K562 (cell line): ENCODE measurements around the gene CNOT4. TPM values are rescaled to one million over a fixed set of nuclear protein-coding genes. Genes with fewer than 3 reads are reported as not detected.

Experiments
- CC2D1A ChIP-seq: fragments of 450-650 bp; IDR thresholded peaks from 2 replicates; pipeline ENCODE4 v1.6.1; 2017; ENCODE audit warnings: mild to moderate bottlenecking
- CSDE1 ChIP-seq, 2 experiments: fragments of 450-650 bp; IDR thresholded peaks; 2 replicates each; pipeline ENCODE4 v1.6.1; 2016; ENCODE audit warnings: mild to moderate bottlenecking in 1 of 2
- FIP1L1 ChIP-seq: fragments of 200-400 bp; formaldehyde crosslinking; IDR thresholded peaks from 2 replicates; pipeline ENCODE4 v1.6.1; 2018; ENCODE audit warnings: mild to moderate bottlenecking, low read depth, low read length; ENCODE audit not compliant: poor library complexity, severe bottlenecking
- FOXJ3 ChIP-seq: sonication (generic); formaldehyde crosslinking; IDR thresholded peaks from 2 replicates; pipeline ENCODE4 v1.4.0; 2020; ENCODE audit warnings: mild to moderate bottlenecking, missing genetic modification reagents
- KLF16 ChIP-seq: IDR thresholded peaks from 2 replicates; pipeline ENCODE4 v1.6.1; 2016; ENCODE audit warnings: antibody characterized with exemption
- MTA1 ChIP-seq: fragments of 450-650 bp; IDR thresholded peaks from 2 replicates; pipeline ENCODE4 v1.6.1; 2017; ENCODE audit warnings: borderline replicate concordance
- SAFB ChIP-seq: fragments of 200-400 bp; formaldehyde crosslinking; IDR thresholded peaks from 2 replicates; pipeline ENCODE4 v1.6.1; 2017; ENCODE audit warnings: low read depth, low read length, borderline replicate concordance
- TCFL5 ChIP-seq: fragments of 250-450 bp; sonication (Bioruptor Pico); conservative IDR thresholded peaks from 2 replicates; pipeline ENCODE4 v1.6.1; 2021; ENCODE audit warnings: mild to moderate bottlenecking, moderate library complexity, matching md5 sums
- XRCC3 ChIP-seq: fragments of 450-650 bp; IDR thresholded peaks from 2 replicates; pipeline ENCODE4 v1.6.1; 2017; ENCODE audit warnings: mild to moderate bottlenecking, moderate library complexity
- ZFP1 ChIP-seq: fragments of 450-650 bp; formaldehyde crosslinking; IDR thresholded peaks from 2 replicates; pipeline ENCODE4 v1.4.0; 2020; ENCODE audit warnings: mild to moderate bottlenecking, mixed read lengths
- ZNF133 ChIP-seq: fragments of 250-450 bp; sonication (Bioruptor Pico); IDR thresholded peaks from 2 replicates; pipeline ENCODE4 v1.4.0; 2020; ENCODE audit warnings: mild to moderate bottlenecking
- ZNF274 ChIP-seq: IDR thresholded peaks from 2 replicates; pipeline ENCODE4 v1.6.1; 2011; ENCODE audit warnings: low read depth, mild to moderate bottlenecking, low read length, moderate library complexity, borderline replicate concordance
- ZNF354B ChIP-seq: fragments of 250-450 bp; sonication (Bioruptor Pico); IDR thresholded peaks from 2 replicates; pipeline ENCODE4 v1.4.0; 2020
- ZNF395 ChIP-seq: fragments of 200-800 bp; sonication (Bioruptor generic); IDR thresholded peaks from 2 replicates; pipeline ENCODE4 v1.6.1; 2017; ENCODE audit warnings: missing genetic modification characterization, missing compliant biosample characterization
- ZNF518B ChIP-seq: fragments of 250-450 bp; sonication (Bioruptor Pico); IDR thresholded peaks from 2 replicates; pipeline ENCODE4 v1.5.0; 2021; ENCODE audit warnings: mild to moderate bottlenecking, moderate library complexity
- ZNF79 ChIP-seq: fragments of 250-450 bp; sonication (Bioruptor Pico); IDR thresholded peaks from 2 replicates; pipeline ENCODE4 v1.4.0; 2020; ENCODE audit warnings: low read depth, mild to moderate bottlenecking, moderate library complexity
- polyA plus RNA-seq, 8 experiments: library from polyadenylated mRNA; depleted of rRNA in 4 of 8; stranded (reverse) in 5 of 8; unstranded in 3 of 8; fragments of >200 nt; fragmentation: Nextera tagmentation in 2 of 8; fragmentation: Illumina TruSeq in 1 of 8; extraction: Ambion mirVana in 2 of 8; extraction: Trizol in 1 of 8; gene quantifications; 2 replicates each; pipeline versions ENCODE4 v1.2.1 to v1.2.3, GENCODE V29; 2011 to 2014; ENCODE audit warnings: inconsistent platforms in 1 of 8, missing spikeins in 1 of 8
- total RNA-seq, 7 experiments: library from RNA; depleted of rRNA in 6 of 7; stranded (reverse); fragments of >200 nt in 6 of 7; fragmentation: Illumina TruSeq in 2 of 7; extraction: Trizol in 2 of 7; gene quantifications; 2 replicates each; pipeline versions ENCODE4 v1.2.1 to v1.2.3, GENCODE V29; 2011 to 2021; ENCODE audit warnings: low replicate concordance in 1 of 7
- TF ChIP-seq, protein P1 (sequence below), 2 experiments: fragments of 450-650 bp; IDR thresholded peaks; 2 replicates each; pipeline ENCODE4 v1.6.1; 2016; ENCODE audit warnings: mild to moderate bottlenecking in 2 of 2, borderline replicate concordance in 1 of 2, low read depth in 1 of 2, moderate library complexity in 1 of 2

CNOT4 gene
- total and polyA plus RNA-seq, 9 of the 15 experiments (the other 6 are each of a cell fraction or from before 2014, with no cell fraction given) = 8.6 to 24.1 (median 15.4) TPM

GRCh38 chr7:135448753-135449152 lies 61.1 kb downstream of the CNOT4 start (continued):
- TF ChIP-seq ZNF395 (CRISPR knock-in tag) (no peak), ZNF518B (no peak), SAFB (no peak), XRCC3 (no peak), TCFL5 (no peak), ZNF133 (CRISPR knock-in tag) (no peak), MTA1 (peak; percentile 31; the same call in 1 of the 2 replicates), FIP1L1 (no peak), ZNF354B (CRISPR knock-in tag) (no peak), FOXJ3 (CRISPR knock-in tag) (no peak), ZNF79 (CRISPR knock-in tag) (no peak), ZFP1 (no peak), CC2D1A (no peak), ZNF274 (no peak), CSDE1 (IDR thresholded peaks at IDR 0.05) (no peak), KLF16 (no peak)
- TF ChIP-seq, protein P1, sequence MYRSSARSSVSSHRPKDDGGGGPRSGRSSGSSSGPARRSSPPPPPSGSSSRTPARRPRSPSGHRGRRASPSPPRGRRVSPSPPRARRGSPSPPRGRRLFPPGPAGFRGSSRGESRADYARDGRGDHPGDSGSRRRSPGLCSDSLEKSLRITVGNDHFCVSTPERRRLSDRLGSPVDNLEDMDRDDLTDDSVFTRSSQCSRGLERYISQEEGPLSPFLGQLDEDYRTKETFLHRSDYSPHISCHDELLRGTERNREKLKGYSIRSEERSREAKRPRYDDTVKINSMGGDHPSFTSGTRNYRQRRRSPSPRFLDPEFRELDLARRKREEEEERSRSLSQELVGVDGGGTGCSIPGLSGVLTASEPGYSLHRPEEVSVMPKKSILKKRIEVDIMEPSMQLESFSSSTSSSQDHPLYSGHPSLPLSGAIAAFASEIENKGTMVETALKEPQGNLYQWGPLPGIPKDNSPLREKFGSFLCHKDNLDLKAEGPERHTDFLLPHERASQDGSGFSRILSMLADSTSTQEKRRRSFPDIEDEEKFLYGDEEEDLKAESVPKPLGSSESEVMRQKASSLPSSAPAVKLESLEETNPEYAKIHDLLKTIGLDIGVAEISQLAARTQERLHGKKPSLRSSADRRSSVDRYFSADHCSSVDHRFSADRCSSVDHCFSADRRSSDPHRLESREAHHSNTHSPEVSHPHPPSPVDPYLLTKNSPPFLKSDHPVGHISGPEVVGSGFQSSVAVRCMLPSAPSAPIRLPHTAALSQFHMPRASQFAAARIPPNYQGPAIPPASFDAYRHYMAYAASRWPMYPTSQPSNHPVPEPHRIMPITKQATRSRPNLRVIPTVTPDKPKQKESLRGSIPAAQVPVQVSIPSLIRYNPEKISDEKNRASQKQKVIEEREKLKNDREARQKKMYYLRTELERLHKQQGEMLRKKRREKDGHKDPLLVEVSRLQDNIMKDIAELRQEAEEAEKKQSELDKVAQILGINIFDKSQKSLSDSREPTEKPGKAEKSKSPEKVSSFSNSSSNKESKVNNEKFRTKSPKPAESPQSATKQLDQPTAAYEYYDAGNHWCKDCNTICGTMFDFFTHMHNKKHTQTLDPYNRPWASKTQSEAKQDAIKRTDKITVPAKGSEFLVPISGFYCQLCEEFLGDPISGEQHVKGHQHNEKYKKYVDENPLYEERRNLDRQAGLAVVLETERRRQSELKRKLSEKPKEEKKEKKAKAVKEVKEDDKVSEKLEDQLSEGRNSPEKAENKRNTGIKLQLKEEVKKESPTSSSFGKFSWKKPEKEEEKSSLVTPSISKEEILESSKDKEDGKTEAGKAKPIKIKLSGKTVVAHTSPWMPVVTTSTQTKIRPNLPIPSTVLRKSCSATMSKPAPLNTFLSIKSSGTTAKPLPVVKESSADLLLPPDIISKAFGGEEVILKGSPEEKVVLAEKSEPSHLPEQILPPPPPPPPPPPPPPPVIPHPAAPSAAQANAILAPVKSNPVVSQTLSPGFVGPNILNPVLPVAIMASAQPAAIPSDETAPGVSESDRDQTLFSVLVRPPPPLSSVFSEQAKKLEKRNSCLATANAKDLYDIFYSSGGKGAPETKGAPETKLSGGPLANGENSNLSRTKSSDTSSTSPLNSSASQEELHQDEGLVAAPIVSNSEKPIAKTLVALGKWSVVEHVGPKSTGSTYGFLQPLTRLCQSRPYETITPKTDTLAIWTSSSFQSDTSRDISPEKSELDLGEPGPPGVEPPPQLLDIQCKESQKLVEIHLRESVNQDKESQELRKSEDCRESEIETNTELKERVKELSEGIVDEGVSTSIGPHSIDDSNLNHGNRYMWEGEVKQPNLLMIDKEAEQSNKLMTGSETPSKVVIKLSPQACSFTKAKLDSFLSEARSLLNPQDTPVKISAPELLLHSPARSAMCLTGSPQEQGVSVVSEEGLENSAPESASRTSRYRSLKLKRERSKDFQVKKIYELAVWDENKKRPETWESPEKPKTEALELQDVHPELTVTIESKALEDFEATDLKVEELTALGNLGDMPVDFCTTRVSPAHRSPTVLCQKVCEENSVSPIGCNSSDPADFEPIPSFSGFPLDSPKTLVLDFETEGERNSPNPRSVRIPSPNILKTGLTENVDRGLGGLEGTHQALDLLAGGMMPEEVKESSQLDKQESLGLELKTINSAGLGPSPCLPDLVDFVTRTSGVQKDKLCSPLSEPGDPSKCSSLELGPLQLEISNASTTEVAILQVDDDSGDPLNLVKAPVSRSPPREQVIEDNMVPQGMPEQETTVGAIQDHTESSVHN (IDR thresholded peaks at IDR 0.05; ENCODE audit: borderline replicate concordance in 1 of 2, low read depth in 1 of 2) = 0 out of 4 replicates have a peak, but pooled peaks have one; percentile 22 to 45
